Chondrocyte (in vitro differentiated cells): ENCODE data around the gene GCNA. TPM values are rescaled to one million over a fixed set of nuclear protein-coding genes. Genes with fewer than 3 reads are reported as not detected.

Experiments used
- DNase-seq: peaks from one replicate; pipeline ENCODE4 v3.0.0; 2021; ENCODE audit warnings: mixed read lengths, low spot score
- H3K27ac Mint-ChIP-seq: one replicate; pipeline ENCODE4 v1.8.0; 2021; ENCODE audit warnings: mild to moderate bottlenecking, moderate library complexity, mixed read lengths; ENCODE audit not compliant: unreplicated experiment
- H3K27me3 Mint-ChIP-seq: 2 replicates; pipeline ENCODE4 v1.8.0; 2021; ENCODE audit warnings: low read depth, mixed read lengths
- H3K36me3 Mint-ChIP-seq: 2 replicates; pipeline ENCODE4 v1.8.0; 2021; ENCODE audit warnings: low read depth, mixed read lengths
- H3K4me1 Mint-ChIP-seq: 2 replicates; pipeline ENCODE4 v1.8.0; 2021; ENCODE audit warnings: low read depth, mild to moderate bottlenecking, mixed read lengths
- H3K4me3 Mint-ChIP-seq: one replicate; pipeline ENCODE4 v1.8.0; 2021; ENCODE audit warnings: mild to moderate bottlenecking, moderate library complexity, mixed read lengths; ENCODE audit not compliant: unreplicated experiment
- H3K9me3 Mint-ChIP-seq: 2 replicates; pipeline ENCODE4 v1.8.0; 2021; ENCODE audit warnings: low read depth, mixed read lengths
- total RNA-seq: library from RNA; stranded (reverse); gene quantifications from 3 replicates; pipeline ENCODE4 v1.2.1, GENCODE V29; 2021
- TF ChIP-seq, protein P1 (sequence below): fragments of 200-600 bp; sonication (generic); IDR thresholded peaks from 2 replicates; pipeline ENCODE4 v1.5.0; 2021; ENCODE audit warnings: antibody characterized with exemption, mild to moderate bottlenecking, moderate library complexity

GCNA gene
- total RNA-seq, 1 donor from 2014 or later: 3.2 TPM

DNA sequence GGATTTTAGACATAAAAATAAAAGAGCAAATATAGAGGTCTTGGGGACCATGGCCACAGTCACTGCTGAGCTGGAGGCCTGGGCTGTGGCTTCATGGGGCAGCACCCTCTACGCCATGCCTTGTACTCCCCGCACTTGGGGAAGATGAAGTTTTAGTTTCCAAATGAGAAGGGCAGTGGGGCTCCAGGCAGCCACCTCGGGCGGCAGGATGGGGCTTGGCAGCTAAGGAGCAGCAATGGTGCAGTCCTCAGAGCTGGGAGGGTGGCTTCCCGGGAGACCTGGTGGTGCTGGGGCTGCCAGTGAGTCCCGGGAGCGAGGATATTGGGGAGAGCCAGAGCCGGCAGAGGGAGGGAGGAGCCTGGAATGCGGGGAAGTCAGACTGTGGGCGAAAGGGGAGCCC lies 37.7 kb downstream of the GCNA start:
- TF ChIP-seq, protein P1, sequence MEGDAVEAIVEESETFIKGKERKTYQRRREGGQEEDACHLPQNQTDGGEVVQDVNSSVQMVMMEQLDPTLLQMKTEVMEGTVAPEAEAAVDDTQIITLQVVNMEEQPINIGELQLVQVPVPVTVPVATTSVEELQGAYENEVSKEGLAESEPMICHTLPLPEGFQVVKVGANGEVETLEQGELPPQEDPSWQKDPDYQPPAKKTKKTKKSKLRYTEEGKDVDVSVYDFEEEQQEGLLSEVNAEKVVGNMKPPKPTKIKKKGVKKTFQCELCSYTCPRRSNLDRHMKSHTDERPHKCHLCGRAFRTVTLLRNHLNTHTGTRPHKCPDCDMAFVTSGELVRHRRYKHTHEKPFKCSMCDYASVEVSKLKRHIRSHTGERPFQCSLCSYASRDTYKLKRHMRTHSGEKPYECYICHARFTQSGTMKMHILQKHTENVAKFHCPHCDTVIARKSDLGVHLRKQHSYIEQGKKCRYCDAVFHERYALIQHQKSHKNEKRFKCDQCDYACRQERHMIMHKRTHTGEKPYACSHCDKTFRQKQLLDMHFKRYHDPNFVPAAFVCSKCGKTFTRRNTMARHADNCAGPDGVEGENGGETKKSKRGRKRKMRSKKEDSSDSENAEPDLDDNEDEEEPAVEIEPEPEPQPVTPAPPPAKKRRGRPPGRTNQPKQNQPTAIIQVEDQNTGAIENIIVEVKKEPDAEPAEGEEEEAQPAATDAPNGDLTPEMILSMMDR: no peak
- H3K36me3 Mint-ChIP-seq: peaks cover 24% of the 10 kb centered on the region
- H3K27me3 Mint-ChIP-seq: no peaks in the 10 kb centered on the region
- H3K4me1 Mint-ChIP-seq: no peaks in the 10 kb centered on the region
- H3K27ac Mint-ChIP-seq: no peak overlapping the region
- no peak overlapping the region for H3K4me3 Mint-ChIP-seq
- no peak for DNase-seq
- H3K9me3 Mint-ChIP-seq: peaks cover 2% of the 10 kb centered on the region

DNA sequence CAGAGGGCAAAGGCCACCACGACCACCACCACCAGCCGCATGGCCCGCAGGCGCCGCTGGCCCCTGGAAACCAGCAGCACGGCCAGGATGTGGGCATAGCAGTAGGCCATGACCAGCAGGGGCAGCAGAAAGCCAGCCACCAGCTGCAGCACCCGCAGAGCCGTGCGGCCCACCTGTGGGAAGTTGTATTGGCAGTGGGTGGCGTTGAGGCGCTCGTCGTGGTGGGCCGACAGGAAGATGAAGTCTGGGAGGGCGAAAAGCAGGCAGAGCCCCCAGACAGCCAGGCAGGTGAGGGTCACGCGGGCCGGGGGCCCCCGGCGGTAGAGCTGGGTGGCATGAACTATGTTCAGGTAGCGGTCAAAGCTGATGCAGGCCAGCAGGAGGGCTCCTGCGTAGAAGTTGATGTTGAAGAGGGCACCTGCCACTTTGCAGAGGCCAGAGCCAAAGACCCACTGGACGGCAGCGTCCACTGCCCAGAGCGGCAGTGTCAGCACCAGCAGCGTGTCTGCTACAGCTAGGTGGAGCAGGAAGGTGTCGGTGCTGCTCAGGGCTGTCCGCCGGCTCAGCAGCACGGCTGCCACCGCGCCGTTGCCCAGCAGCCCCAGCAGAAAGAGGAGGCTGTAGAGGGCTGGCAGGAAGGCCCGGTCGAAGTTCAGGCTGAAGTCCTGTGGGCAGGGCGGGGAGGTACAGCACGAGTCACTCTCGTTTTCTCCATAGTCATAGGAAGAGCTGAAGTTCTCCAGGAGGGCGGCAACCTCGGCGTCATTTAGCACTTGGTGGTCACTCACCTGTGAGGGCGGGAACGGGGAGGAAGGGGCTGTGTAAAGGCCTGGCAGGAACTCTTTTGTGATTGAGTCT lies 38.7 kb downstream of the GCNA start:
- H3K9me3 Mint-ChIP-seq: no peaks in the 10 kb centered on the region
- peaks cover 5% of the 10 kb centered on the region for H3K4me1 Mint-ChIP-seq
- no peaks in the 10 kb centered on the region for H3K27me3 Mint-ChIP-seq
- no peak for DNase-seq
- TF ChIP-seq, protein P1: no peak
- no peak overlapping the region for H3K27ac Mint-ChIP-seq
- H3K36me3 Mint-ChIP-seq: peaks cover 15% of the 10 kb centered on the region
- H3K4me3 Mint-ChIP-seq: no peak overlapping the region

DNA sequence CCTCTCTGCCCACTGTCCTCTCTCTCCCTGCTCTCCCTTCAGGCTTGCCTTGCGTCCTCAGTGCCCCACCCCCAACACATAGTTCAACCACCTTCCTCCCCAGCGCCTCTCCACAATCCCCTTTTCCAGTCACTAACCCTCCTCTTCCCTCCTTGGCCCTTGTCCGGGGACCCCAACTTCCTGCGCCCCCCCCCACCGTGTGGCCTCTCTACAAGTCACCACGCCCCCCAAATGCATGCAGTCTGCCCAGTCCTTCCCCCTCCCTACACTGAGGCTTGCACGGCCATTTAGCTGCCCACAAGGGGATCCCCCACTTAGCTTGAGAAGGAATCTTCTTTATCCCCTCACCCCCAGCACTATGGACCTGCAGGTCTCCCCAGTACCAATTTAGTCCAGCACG lies 39.5 kb downstream of the GCNA start:
- H3K4me3 Mint-ChIP-seq: no peak overlapping the region
- peaks cover 13% of the 10 kb centered on the region for H3K36me3 Mint-ChIP-seq
- no peaks in the 10 kb centered on the region for H3K27me3 Mint-ChIP-seq
- H3K4me1 Mint-ChIP-seq: peaks cover 7% of the 10 kb centered on the region
- no peak overlapping the region for H3K27ac Mint-ChIP-seq
- H3K9me3 Mint-ChIP-seq: no peaks in the 10 kb centered on the region
- TF ChIP-seq, protein P1: no peak
- DNase-seq: no peak

DNA sequence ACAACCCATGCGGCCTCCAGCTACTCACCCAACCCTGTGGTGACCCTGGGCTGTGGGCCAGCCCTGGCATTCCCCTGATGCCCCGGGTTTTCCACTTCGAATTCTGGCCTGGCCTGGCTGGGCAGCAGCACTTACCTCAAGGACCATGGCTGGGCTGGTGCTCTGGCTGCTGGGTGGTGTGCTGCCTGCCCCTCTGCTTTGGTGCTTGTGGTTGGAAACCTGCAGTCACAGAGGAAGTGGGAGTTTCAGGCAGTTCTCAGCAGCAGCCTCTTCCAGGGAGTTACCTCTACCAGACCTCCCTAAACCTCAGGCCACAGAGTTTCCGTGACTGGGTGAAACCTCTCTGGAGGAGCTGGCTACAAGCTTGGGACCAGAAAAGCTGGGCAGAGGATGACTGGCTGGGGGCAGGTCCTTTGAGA lies 40.1 kb downstream of the GCNA start, which contains the start of gene CXCR3:
Gene CXCR3 (minus strand): TSS at position 209 of the 419 bp plus-strand sequence. CDS start 62 bp downstream, at position 147.
- no peaks in the 10 kb centered on the region for H3K9me3 Mint-ChIP-seq
- no peak within 1 kb of the TSS for H3K27ac Mint-ChIP-seq
- H3K36me3 Mint-ChIP-seq: peaks cover 11% of the 10 kb centered on the region
- TF ChIP-seq, protein P1: no peak
- no peak for DNase-seq
- H3K4me1 Mint-ChIP-seq: peaks cover 7% of the 10 kb centered on the region
- H3K4me3 Mint-ChIP-seq: no peak within 1 kb of the TSS
- no peaks in the 10 kb centered on the region for H3K27me3 Mint-ChIP-seq

DNA sequence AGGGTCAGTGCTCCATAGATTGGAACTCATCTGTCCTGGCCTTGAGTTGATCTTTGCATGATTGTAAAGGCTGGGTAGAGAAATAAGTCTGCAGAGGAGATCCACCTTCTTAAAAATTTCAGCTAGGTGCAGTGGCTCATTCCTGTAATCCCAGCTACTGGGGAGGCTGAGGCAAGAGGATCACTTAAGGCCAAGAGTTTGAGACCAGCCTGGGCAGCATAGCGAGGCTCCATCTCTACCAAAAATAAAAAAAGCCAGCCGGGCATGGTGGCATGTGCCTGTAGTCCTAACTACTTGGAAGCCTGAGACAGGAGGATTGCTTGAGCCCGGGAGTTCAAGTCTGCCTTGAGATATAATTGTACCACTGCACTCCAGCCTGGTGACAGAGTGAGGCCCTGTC lies 40.5 kb downstream of the GCNA start:
- no peaks in the 10 kb centered on the region for H3K9me3 Mint-ChIP-seq
- TF ChIP-seq, protein P1: no peak
- H3K27ac Mint-ChIP-seq: no peak overlapping the region
- no peak overlapping the region for H3K4me3 Mint-ChIP-seq
- DNase-seq: no peak
- no peaks in the 10 kb centered on the region for H3K27me3 Mint-ChIP-seq
- H3K4me1 Mint-ChIP-seq: peaks cover 7% of the 10 kb centered on the region
- peaks cover 7% of the 10 kb centered on the region for H3K36me3 Mint-ChIP-seq
